Body of pancreas (tissue), 4 donors: ENCODE measurements around the gene CLNK.

Experiments used
- CTCF ChIP-seq, 7 experiments: fragments of 450-650 bp in 4 of 7; fragments of 200-600 bp in 3 of 7; sonication (generic) in 3 of 7; IDR thresholded peaks; one replicate each; pipeline ENCODE4 v1.5.1; 2016 to 2019; ENCODE audit warnings: antibody characterized with exemption in 7 of 7
- POLR2A ChIP-seq, 3 donors: fragments of 450-650 bp; IDR thresholded peaks; one replicate each; pipeline ENCODE4 v1.6.1; 2016; ENCODE audit warnings: antibody characterized with exemption in 3 of 3, mild to moderate bottlenecking in 2 of 3

GRCh38 chr4:10605746-10606482 lies 78.7 kb downstream of the CLNK start:
- TF ChIP-seq CTCF (IDR thresholded peaks at IDR 0.05) = no peak
- no peak for TF ChIP-seq POLR2A (IDR thresholded peaks at IDR 0.05)
